Medulla oblongata (tissue), 1 donor: Measurements from ENCODE around the gene LCMT1.
"Not testable (repeated sequence)": the region's sequence is repeated elsewhere in the genome, so short reads cannot be mapped to it uniquely, and the experiment has no call there.

Experiments
- DNase-seq: peaks from one replicate; pipeline ENCODE4 v3.0.0-alpha.2; 2015; ENCODE audit errors: extremely low spot score

The LCMT1 gene

DNA sequence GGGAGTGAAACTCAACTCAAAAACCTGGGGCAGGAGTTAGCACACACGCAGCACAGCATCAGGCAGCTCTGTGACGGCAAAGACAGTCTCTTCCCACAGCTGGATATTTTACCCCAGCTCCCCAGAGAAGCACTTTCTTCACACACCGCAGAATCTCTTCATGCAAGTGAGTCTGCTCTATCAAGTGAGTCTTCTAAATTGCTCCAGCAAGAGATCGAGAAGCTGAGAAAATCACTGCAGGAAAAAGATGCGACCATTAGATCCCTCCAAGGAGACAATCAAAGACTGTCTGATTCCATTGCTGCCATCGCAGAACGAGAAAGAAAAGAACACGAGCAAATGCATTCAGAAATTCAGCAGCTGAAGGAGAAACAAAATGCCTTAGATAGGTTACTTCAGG lies 16.9 kb upstream of the LCMT1 start:
- DNase-seq = no peak

GRCh38 chr16:25095636-25096035 lies 15.9 kb upstream of the LCMT1 start:
- no peak for DNase-seq

GRCh38 chr16:25097276-25097975 lies 14.1 kb upstream of the LCMT1 start:
- no peak for DNase-seq

- DNase-seq = no peak
These were observed 11.0 kb upstream of the LCMT1 start for GRCh38 chr16:25100511-25100910.

GRCh38 chr16:25106567-25107465 lies 4.7 kb upstream of the LCMT1 start:
- peak; percentile 93 for DNase-seq

DNA sequence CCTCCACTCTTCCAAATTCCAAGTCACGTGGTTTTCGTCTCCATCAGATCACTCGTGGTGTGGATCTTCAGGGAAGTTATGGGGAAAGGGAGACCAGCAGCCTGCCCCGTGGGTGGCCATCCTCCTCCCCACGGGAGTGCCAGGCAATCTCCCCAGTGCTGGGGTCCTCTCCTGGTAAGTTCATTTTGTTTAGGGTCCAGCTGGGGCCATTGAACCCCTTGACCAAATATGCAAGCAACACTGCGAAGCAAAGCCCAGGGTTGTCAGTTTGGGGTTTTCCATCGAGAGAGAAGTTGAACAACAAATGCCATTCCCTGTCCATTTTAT lies 4.1 kb upstream of the LCMT1 start:
- DNase-seq = no peak

- DNase-seq = no peak
These were observed 3.5 kb upstream of the LCMT1 start for GRCh38 chr16:25108054-25108453.

DNA sequence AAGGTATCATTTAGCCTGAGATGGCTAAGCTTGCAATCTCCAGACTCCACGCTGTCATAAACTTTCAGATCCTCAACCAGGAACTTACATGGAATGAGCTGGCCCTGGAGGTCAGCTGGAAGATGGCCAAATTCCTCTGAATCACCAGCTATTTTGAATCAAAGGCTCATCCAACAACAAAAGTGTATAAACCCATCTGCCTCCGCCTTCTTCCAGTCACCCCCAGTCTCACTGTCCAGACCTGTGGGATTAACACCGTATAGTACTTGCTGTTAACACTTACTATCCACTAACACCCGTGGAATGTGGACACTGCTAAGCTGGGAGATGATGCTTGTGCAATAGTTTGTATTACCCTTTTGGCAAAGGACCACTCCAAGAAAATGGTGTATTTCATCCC lies 1.9 kb upstream of the LCMT1 start:
- DNase-seq = peak; percentile 15

DNA sequence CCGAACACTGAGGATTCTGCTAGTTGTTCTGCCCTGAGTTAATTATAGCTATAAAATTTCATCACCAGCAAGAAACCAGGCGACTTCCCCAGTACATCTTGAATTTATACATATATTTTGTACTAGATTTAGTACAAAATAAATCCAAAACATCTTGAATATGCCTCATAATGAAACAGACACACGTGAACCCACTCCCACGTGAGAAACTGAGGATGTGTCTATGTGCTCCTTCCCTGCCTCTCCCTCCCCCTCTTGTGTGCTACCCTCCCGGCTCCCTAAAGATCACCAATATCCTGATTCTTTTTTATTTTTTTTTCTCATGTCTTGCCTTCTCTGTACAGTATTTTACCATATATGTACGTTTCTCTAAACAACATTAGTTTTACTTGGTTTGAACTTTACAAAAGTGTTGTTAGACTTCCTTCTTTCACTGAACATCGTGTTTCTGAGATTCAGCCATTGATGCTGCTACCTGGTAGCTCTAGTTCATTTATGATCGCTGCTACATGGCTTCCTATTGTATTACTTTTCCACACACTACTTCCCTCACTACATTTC lies 1.1 kb upstream of the LCMT1 start:
- peak; percentile 21 for DNase-seq

DNA sequence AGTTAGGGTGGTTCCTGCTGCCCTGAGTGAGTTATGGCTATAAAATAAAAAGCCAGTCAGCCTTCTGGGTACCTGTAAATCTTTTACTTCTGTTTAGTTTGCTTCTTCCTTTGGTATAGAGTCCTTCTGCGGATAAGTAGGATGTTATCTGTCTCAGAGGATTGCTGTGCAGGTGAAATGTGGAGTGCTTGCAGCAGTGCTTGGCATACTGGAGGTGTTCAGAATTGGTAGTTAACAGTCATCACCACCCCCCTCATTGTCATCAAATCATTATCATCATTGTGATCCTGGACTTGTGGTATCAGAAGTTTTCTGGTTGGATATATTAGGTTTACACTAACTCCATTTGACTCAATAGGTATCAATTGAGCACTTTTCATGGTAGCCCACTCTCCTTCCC lies 2.6 kb downstream of the LCMT1 start:
- DNase-seq = no peak

- no peak for DNase-seq
These were observed 7.5 kb downstream of the LCMT1 start for GRCh38 chr16:25118851-25119578.

DNA sequence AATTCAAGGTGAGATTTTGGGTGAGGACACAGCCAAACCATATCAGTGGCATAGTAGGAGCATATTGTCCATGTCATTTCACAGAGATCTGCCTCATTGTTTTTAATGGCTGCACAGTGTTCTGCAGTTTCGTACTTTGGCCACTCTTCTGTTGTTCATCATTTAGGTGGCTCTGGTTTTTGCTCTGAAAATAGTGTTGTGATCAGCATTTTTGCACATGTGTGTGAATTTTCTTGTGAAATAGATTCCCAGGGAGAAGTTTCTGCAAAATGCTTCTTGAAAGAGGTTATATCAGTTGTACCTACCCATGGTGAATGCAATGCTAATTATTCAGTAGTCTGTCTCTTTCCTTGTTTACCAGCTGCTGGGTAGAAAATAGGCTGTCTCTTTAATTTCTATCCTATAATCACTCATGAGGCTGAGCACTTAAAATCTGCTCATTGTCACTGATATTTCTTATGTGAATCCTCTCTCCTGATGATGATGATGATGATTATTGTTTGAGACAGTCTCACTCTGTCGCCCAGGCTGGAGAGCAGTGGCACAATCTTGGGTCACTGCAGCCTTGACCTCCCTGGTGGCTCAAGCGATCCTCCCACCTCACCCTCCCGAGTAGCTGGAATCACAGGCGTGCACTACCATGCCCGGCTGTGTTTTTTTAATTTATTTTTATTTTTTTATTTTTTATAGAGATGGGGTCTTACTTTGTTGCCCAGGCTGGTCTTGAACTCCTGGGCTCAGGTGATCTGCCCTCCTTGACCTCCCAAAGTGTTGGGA lies 10.5 kb downstream of the LCMT1 start:
- no peak for DNase-seq

GRCh38 chr16:25124503-25124902 lies 13.0 kb downstream of the LCMT1 start:
- DNase-seq = no peak

- not testable (repeated sequence) for DNase-seq
These were observed 14.6 kb downstream of the LCMT1 start for GRCh38 chr16:25126086-25126666.

GRCh38 chr16:25126820-25127232 lies 15.3 kb downstream of the LCMT1 start:
- no peak for DNase-seq

DNA sequence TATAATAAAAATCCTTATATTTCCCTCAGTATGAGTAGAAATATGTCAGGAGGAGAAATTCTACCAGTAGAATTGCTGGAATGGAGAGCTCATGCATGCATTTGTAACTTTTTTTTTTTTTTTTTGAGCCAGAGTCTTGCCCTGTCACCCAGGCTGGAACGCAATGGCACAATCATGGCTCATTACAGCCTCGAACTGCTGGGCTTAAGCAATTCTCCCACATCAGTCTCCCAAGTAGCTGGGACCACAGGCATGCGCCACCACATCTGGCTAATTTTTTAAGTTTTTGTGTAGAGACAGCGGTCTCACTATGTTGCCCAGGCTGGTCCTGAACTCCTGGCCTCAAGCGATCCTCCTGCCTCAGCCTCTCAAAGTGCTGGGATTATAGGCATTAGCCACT lies 21.2 kb downstream of the LCMT1 start:
- DNase-seq = not testable (repeated sequence)

- DNase-seq = peak; percentile 12
These were observed 22.7 kb downstream of the LCMT1 start for GRCh38 chr16:25134166-25134700.

- DNase-seq = no peak
These were observed 23.8 kb downstream of the LCMT1 start for GRCh38 chr16:25135254-25135878.

DNA sequence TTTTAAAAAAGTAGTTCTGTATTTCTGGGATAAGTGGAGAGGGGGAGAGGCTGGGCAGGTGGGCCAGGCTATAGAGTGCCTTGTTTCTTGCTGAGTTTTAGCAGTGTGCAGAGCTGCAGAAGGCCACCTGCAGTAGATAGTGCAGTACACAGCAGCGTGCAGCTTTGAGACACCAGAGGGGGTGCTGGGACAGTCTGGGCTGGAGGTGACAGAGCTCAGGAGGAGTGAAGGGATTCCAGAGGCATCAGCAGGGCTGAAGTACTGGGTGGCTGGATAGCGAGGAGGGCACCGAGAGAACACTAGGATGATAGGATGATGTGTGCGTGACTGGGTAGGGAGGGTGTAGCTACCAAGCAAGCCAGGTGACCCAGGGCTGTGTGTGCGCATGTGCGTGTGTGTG lies 26.6 kb downstream of the LCMT1 start:
- no peak for DNase-seq

DNA sequence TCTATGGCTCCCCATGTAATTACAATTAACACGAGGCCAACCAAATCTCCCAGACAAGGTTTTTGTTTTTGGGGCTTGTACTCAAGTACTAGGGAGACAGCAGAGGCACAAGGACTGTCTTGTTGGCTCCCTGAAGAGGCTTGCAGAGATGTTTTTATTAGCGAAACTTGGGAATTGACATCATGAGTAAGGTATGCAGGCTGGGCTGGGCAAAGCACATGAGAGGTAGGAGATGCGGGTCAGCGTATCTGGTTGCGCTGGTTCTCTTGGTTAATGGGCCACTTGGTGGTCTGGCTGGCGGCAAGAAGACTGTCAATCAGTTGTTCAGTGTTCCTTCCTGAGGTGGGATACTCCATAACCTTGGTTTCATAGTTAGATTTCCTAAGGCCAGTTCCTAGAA lies 28.9 kb downstream of the LCMT1 start:
- no peak for DNase-seq
